ENCODE data around the gene C1orf167.

GRCh38 chr1:11721311-11721710, 40.7 kb upstream of the C1orf167 start:
- TF ChIP-seq CTCF (IDR thresholded peaks at IDR 0.05; ENCODE audit: low read depth, low read length) = no peak
- no peak for TF ChIP-seq EZH2phosphoT487 (IDR thresholded peaks at IDR 0.05; ENCODE audit: low read depth)

All from OCI-LY3 (cell line).